NT2/D1 (cell line): ENCODE results near the gene WDR81.
"Not testable (repeated sequence)": the region's sequence is repeated elsewhere in the genome, so short reads cannot be mapped to it uniquely, and the experiment has no call there.

Experiments
- DNase-seq: peaks from one replicate; pipeline ENCODE4 v3.0.0-alpha.2; 2011; ENCODE audit warnings: low read depth, low spot score
- H3K27me3 ChIP-seq: 2 replicates; pipeline ENCODE4 v1.6.0; 2011; ENCODE audit warnings: mild to moderate bottlenecking; ENCODE audit not compliant: insufficient read length, insufficient read depth
- H3K36me3 ChIP-seq: 2 replicates; pipeline ENCODE4 v1.6.1; 2011; ENCODE audit warnings: mild to moderate bottlenecking, low read length, mixed read lengths; ENCODE audit not compliant: insufficient read depth, insufficient read length
- H3K4me1 ChIP-seq: 2 replicates; pipeline ENCODE4 v1.5.1; 2011; ENCODE audit not compliant: insufficient read depth, insufficient read length
- H3K4me3 ChIP-seq: 2 replicates; pipeline ENCODE4 v1.5.1; 2011; ENCODE audit warnings: low read depth; ENCODE audit not compliant: insufficient read length
- H3K9ac ChIP-seq: 2 replicates; pipeline ENCODE4 v1.6.0; 2011; ENCODE audit warnings: low read depth; ENCODE audit not compliant: insufficient read length
- H3K9me3 ChIP-seq: 2 replicates; pipeline ENCODE4 v1.5.1; 2011; ENCODE audit warnings: mild to moderate bottlenecking, low read length; ENCODE audit not compliant: insufficient read depth
- SUZ12 ChIP-seq: IDR thresholded peaks from 2 replicates; pipeline ENCODE4 v1.6.1; 2011; ENCODE audit not compliant: insufficient read length, insufficient read depth; ENCODE audit errors: extremely low read depth
- YY1 ChIP-seq: IDR thresholded peaks from 2 replicates; pipeline ENCODE4 v1.6.1; 2011; ENCODE audit not compliant: insufficient read length, insufficient read depth
- ZNF274 ChIP-seq: IDR thresholded peaks from 2 replicates; pipeline ENCODE4 v1.6.1; 2011; ENCODE audit warnings: mild to moderate bottlenecking, low read depth, low read length

The WDR81 gene

GRCh38 chr17:1735418-1735817, 10.9 kb downstream of the WDR81 start:
- H3K27me3 ChIP-seq, result no peaks in the 10 kb centered on the region
- H3K9me3 ChIP-seq, result peaks cover 30% of the 10 kb centered on the region; the same call in 1 of the 2 replicates
- peaks cover 30% of the 10 kb centered on the region for H3K36me3 ChIP-seq
- no peak for DNase-seq
- no peaks in the 10 kb centered on the region for H3K4me1 ChIP-seq
- H3K4me3 ChIP-seq, result no peak overlapping the region
- TF ChIP-seq SUZ12 (no peak), YY1 (no peak), ZNF274 (no peak)
- no peak overlapping the region for H3K9ac ChIP-seq

- no peak for TF ChIP-seq SUZ12
- no peak for TF ChIP-seq ZNF274
- TF ChIP-seq YY1, result no peak
- Histone ChIP-seq H3K9ac (no peak overlapping the region), H3K4me1 (no peaks in the 10 kb centered on the region)
Measured at GRCh38 chr17:1735834-1736347, 11.4 kb downstream of the WDR81 start.

GRCh38 chr17:1736348-1737281, 12.1 kb downstream of the WDR81 start:
- peaks cover 33% of the 10 kb centered on the region; the same call in 1 of the 2 replicates for H3K9me3 ChIP-seq
- H3K9ac ChIP-seq, result no peak overlapping the region
- no peak for TF ChIP-seq YY1
- TF ChIP-seq ZNF274, result no peak
- no peak for TF ChIP-seq SUZ12
- peaks cover 27% of the 10 kb centered on the region for H3K36me3 ChIP-seq
- H3K27me3 ChIP-seq, result no peaks in the 10 kb centered on the region
- no peak overlapping the region for H3K4me3 ChIP-seq
- DNase-seq, result no peak
- H3K4me1 ChIP-seq, result no peaks in the 10 kb centered on the region

More at GRCh38 chr17:1735834-1736347, 11.4 kb downstream of the WDR81 start:
- Histone ChIP-seq H3K36me3 (peaks cover 27% of the 10 kb centered on the region), H3K27me3 (no peaks in the 10 kb centered on the region), H3K9me3 (peaks cover 30% of the 10 kb centered on the region; the same call in 1 of the 2 replicates), H3K4me3 (no peak overlapping the region)
- DNase-seq, result no peak

- TF ChIP-seq SUZ12 (no peak), ZNF274 (no peak), YY1 (no peak)
- no peak for DNase-seq
- Histone ChIP-seq H3K36me3 (peaks cover 25% of the 10 kb centered on the region), H3K27me3 (no peaks in the 10 kb centered on the region), H3K4me3 (no peak overlapping the region), H3K4me1 (no peaks in the 10 kb centered on the region), H3K9ac (no peak overlapping the region), H3K9me3 (peaks cover 44% of the 10 kb centered on the region; the same call in 1 of the 2 replicates)
Measured at GRCh38 chr17:1737531-1738291, 13.2 kb downstream of the WDR81 start.

GRCh38 chr17:1741899-1742298, 17.4 kb downstream of the WDR81 start:
- peaks cover 61% of the 10 kb centered on the region; the same call in 1 of the 2 replicates for H3K9me3 ChIP-seq
- H3K4me1 ChIP-seq, H3K27me3 ChIP-seq, H3K4me3 ChIP-seq, DNase-seq, H3K9ac ChIP-seq: not testable (repeated sequence)
- peaks cover 11% of the 10 kb centered on the region for H3K36me3 ChIP-seq

- Histone ChIP-seq H3K4me3 (no peak within 1 kb of the TSS), H3K27me3 (no peaks in the 10 kb centered on the region), H3K36me3 (peaks cover 5% of the 10 kb centered on the region), H3K9ac (no peak within 1 kb of the TSS), H3K4me1 (no peaks in the 10 kb centered on the region), H3K9me3 (peaks cover 54% of the 10 kb centered on the region; the same call in 1 of the 2 replicates)
- TF ChIP-seq SUZ12 (no peak), YY1 (no peak), ZNF274 (no peak)
- DNase-seq, result no peak
Measured at GRCh38 chr17:1742371-1743087, 18.0 kb downstream of the WDR81 start, which contains the start of gene SERPINF2. SERPINF2 (plus strand) TSS chr17:1742871; CDS start chr17:1744996, 2,125 bp downstream.

GRCh38 chr17:1743088-1743439, 18.6 kb downstream of the WDR81 start:
- no peak for DNase-seq
- H3K9me3 ChIP-seq, result peaks cover 49% of the 10 kb centered on the region; the same call in 1 of the 2 replicates
- no peaks in the 10 kb centered on the region for H3K27me3 ChIP-seq
- no peak overlapping the region for H3K9ac ChIP-seq
- no peak for TF ChIP-seq SUZ12
- no peak for TF ChIP-seq ZNF274
- no peak for TF ChIP-seq YY1
- H3K36me3 ChIP-seq, result no peaks in the 10 kb centered on the region
- H3K4me1 ChIP-seq, result no peaks in the 10 kb centered on the region
- no peak overlapping the region for H3K4me3 ChIP-seq
